HG02642 (cell line): ENCODE data around the gene RBM17.
"Not testable (repeated sequence)": the region's sequence is repeated elsewhere in the genome, so short reads cannot be mapped to it uniquely, and the experiment has no call there.

ENCODE experiments used
- ATAC-seq: cut with Tn5 transposase; IDR thresholded peaks from one replicate; pipeline ENCODE4 v1.9.1; 2021; ENCODE audit warnings: mild to moderate bottlenecking; ENCODE audit not compliant: unreplicated experiment, poor library complexity

RBM17 gene

GRCh38 chr10:6055929-6056328 lies 32.9 kb upstream of the RBM17 start:
- ATAC-seq, result no peak

- ATAC-seq, result no peak
These were observed 32.3 kb upstream of the RBM17 start for GRCh38 chr10:6056411-6057135.

DNA sequence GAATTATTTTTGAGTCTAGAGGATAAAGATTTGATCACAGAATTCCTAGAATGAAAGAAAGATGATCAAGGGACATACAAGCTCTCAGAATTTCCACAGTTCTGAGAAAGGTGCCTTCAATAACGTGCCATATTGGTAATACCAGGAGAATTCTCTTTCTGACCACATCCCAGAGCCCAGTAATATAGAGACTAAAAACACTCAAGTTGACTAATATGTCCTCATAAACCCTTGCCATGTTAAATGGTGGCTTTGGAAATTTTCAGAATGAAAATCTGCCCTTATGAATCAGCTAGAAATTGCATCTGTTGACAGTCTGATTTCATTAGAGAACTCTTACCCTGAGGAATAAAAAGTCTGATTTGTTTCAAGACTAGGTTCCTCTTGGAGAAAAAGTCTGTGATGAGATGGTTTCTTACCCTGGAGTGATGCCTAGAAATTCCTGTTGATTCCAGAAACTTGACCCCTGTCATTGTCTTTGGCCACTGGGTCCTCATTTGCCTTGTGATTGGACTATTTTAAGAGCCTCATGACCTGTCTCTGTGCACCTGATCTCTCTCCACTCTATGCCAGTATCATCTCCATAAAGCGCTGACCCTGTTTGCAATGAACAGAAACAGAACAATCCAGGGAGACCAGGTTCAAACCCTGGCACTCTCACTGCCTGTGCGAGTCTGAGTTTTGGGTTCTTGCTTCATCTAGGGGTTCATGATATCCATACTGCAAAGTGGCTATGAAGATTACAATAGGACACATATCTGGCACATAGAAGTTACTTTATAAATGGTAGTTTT lies 30.0 kb upstream of the RBM17 start:
- no peak for ATAC-seq

DNA sequence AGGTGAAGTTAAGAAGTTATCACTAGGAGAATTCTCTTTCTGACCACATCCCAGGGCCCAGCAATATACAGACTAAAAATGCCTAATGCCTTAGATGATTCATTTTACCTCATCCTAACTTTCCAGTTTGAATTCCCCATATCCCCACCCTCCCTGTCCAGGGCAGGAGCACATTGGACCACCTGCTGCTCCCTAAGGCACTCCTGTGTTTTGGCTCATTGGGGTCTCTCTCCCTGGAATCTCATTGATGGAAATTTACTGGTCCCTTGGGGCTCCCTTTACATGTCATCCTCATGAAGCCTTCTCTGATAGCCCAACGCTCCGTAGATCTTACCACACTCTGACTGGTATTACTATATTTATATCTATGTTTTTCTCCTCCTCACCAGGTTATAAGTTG lies 29.3 kb upstream of the RBM17 start:
- ATAC-seq, result no peak

DNA sequence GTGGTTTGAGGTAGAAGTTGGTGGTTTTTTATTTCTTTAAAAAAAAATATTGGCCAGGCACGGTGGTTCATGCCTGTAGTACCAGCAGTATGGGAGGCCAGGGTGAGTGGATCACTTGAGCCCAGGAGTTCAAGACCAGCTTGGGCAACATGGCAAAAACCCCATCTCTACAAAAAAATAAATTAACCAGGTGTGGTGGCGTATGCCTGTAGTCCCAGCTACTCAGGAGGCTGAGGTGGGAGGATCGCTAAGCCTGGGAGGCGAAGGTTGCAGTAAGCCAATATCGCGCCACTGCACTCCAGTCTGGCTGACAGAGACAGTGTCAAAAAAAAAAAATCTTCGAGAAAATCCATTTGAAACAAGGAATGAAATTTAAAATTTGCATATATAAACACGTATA lies 27.8 kb upstream of the RBM17 start:
- ATAC-seq, result no peak

DNA sequence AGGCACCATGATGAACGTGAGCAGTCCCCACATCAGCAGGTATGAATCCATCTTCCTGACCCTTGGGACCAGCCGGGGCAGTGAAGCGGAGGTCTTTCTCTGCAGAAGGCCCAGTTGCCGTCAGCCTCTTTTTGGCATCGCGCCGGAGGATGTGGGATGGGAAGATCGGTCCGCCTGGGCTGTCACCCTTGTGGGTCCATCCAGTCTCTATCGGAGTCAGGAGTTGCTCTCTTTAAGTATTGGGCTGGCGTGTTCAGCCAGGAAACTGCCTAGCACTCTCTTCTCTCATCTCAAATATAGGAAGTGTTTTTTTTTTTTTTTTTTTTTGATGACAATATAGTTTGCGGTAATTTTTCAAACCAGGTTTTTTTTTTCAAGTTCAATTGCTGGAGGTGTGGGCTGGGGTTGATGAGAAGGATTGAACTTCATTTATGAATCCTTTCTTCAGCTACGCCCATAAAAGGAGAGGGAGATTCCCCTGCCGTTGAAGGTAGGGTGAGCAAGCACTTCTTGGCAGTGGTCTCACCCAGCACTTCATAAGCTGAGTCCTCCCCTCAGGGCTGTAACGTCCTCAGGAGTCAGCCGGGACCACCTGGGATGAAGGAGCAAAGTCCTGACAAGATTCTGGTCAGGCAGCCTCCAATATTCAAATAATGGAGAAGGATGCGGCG lies 26.6 kb upstream of the RBM17 start, which contains the start of gene IL2RA:
Gene IL2RA (minus strand): TSS at position 267 of the 671 bp plus-strand sequence. CDS start 216 bp downstream, at position 51.
- no peak for ATAC-seq

GRCh38 chr10:6064119-6064518 lies 24.7 kb upstream of the RBM17 start:
- ATAC-seq, result no peak

DNA sequence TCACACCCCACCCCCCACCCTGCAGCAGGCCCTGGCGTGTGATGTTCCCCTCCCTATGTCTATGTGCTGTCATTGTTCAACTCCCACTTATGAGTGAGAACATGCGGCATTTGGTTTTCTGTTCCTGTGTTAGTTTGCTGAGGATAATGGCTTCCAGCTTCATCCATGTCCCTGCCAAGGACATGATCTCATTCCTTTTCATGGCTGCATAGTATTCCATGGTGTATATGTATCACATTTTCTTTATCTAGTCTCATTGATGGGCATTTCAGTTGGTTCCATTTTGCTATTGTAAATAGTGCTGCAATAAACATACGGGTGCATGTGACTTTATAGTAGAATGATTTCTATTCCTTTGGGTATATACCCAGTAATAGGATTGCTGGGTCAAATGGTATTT lies 24.1 kb upstream of the RBM17 start:
- not testable (repeated sequence) for ATAC-seq

- no peak for ATAC-seq
These were observed 23.4 kb upstream of the RBM17 start for GRCh38 chr10:6065406-6065805.

DNA sequence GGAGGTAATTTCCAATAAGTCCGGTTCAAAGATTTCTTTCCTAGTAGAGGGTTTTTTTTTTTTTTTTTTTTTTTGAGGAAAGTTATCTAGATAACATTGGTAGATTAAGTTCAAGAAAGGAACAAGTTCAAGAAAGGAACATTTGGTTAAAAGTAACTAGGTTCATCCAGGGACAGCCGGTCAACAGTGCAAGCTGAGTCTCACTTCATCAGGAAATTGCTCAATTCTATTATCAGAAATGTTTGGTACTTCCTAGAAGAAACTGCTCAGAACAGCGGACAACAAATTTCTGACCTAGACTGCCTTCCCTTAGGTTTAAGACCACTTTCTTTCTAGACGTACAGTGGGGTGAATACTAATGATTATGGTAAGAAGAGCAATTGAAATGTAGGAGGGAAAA lies 23.0 kb upstream of the RBM17 start:
- no peak for ATAC-seq

DNA sequence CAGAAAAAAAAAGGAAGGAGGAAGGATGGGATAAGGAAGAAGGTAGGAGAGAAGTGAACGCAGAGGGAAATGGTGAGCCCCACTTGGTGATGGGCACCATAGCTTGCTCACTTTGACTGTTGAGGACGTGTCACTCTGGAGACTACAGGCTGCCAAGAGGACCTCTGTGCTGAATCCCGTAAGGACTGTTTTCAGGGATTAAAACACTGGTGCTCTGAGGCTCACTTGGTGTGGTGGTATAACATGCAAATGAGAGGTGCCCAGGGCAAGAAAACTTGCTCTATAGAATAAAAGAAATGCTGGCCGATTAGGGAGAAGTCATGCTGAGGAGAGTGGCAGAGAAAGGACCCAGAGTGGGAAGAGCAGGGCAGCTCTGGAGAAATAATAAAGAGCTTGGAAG lies 21.4 kb upstream of the RBM17 start:
- no peak for ATAC-seq

- no peak for ATAC-seq
These were observed 20.8 kb upstream of the RBM17 start for GRCh38 chr10:6068006-6068405.

DNA sequence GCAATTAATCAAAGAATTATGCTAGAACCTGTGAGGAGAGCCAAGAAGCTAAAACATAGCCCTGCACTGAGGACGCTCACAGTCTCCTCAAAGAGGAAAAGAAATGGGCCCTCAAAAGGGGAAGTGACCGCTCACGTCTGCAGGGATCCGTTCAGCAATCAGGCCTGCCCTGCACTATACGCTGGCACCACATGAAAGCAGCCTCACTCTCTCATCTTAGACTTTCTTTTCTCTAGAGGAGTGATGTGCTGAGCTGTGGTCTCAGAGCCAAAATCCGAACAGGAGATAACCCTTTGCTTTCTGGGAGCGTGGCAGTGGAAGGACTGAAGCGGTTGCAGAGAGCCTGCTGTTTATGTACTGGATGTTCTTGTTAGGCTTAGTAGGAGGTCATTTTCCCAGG lies 20.4 kb upstream of the RBM17 start:
- ATAC-seq, result peak; percentile 48

DNA sequence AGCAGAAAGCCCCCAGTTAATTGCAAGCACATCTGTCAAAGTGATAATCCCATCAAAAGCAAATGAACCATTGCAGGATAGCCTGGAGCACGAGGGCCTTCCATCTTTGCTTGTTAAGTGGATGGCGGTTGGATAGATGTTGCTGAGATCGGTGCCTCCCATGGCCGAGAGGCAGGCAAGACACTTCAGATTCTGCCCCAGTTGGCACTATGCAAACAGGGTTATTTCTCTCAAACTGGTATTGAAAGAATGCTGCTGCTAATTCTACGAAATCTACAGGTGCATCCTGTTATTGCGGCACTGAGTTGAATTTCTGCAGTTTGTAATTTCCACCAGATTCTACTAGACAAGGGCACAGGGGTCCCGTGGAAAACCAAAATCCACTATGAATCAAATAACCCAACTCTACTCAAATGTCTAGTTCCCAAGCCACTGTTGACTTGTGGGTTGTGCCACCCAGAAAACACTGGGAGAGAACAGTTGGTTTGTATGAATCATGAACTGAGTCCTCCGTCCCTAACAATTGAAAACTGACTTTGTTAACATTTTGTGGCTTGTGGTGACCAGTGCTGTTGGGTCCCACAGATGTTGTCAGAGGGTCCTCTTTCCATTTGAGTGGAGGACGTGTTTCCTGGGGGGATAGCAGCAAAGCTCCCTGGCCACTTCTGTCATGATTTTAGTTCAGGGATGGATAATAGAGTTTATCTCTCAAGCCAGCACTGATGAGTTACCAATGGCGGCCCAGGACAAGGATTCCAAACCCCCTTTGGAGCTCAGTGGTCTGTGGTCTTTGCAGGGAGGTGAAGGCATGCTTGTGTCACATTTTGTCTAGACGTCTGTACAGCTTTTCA lies 19.5 kb upstream of the RBM17 start:
- no peak for ATAC-seq

- no peak for ATAC-seq
These were observed 18.2 kb upstream of the RBM17 start for GRCh38 chr10:6070660-6071059.

DNA sequence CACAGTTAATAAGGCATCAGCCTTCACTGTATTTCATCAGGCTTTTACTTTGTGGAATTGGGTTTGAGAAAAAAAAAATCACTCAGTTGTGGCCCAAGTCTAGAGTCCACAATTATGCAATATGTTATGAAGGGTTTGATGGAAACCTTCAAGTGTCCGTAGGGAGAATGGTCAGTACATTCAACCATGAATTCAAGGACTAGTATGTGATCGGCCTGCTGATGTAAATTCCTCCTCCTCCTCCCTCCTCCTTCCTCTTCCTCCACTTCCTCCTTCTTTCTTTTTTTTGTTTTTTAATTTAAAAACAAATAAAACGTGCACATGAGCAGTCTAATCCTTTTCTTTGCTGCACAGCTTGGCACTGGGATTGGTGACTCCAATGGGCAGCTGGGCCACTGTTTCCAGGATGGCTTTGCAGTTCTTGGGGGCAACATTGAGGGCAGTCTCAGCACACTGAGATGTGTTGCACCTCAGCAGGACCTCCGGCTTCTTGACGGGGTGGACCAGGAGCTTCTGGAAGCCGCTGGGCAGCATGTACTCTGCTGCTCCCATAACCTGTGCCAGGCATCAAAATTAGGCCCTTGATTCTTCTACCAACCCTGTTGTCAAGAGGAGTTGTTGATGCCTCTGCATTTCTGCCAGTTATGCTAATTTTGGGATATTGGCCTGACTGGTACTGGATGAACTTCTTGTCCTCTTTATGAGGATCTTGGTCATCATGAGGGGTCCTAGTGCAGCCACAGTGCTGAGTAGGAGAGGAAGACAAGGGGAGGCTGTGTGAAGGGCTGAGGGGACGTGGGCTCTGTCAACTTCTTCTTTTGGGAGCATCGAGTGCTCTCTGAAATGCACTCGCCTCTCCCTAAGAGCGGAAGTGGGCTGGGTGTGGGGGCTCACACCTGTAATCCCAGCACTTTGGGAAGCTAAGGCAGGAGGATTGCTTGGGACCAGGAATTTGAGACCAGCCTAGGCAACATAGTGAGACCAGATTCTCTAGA lies 17.4 kb upstream of the RBM17 start:
- no peak for ATAC-seq

GRCh38 chr10:6072215-6072934 lies 16.5 kb upstream of the RBM17 start:
- ATAC-seq, result peak; percentile 66

GRCh38 chr10:6074489-6075301 lies 14.1 kb upstream of the RBM17 start:
- no peak for ATAC-seq
